GM18867 (cell line): Measurements from ENCODE around the gene CSNK1G1.
"Not testable (repeated sequence)": the region's sequence is repeated elsewhere in the genome, so short reads cannot be mapped to it uniquely, and the experiment has no call there.

Experiments used
- ATAC-seq: cut with Tn5 transposase; IDR thresholded peaks from one replicate; pipeline ENCODE4 v1.9.1; 2021; ENCODE audit warnings: mild to moderate bottlenecking, moderate library complexity; ENCODE audit not compliant: unreplicated experiment

The CSNK1G1 gene

DNA sequence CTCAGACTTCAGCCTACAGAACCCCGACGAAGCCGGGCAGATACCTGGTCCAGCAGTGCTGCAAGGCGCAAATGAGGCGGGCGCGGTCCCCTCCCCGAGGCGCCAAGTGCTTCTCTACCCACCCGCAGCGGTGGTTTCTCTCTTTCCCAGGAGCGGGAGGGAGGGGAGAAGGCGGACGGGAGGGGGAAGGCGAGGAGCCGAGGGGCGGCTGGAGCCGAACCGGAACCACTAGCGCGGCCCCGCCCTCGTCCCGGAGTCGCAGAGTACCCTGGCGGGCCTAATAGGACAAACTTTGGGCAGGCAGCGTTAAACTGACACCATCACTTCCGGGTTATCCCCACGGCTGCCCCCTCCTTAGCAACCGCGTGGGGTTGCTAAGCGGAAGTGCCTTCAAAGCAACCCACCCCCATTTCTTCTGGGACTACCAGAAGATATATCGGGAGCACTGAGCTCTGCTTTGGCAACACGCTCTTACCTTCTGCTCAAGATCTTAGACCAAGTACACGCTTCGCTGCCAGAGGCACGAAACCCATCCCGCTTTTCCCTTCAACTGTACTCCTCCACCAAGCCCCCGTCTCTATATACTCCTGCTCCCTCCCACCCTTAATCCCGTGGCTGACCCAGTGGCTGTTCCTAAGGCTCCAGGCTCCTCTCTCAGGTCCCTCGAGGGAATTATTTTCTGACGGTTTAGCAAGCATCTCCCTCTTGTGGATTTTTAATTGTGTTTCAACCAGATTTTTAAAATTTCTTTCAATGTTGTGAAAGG lies at the start of gene CSNK1G1:
TSS of gene CSNK1G1 (minus strand) at position 230 of the 766 bp plus-strand sequence. CDS start 55,674 bp downstream, outside the sequence.
- ATAC-seq: peak; percentile 94

DNA sequence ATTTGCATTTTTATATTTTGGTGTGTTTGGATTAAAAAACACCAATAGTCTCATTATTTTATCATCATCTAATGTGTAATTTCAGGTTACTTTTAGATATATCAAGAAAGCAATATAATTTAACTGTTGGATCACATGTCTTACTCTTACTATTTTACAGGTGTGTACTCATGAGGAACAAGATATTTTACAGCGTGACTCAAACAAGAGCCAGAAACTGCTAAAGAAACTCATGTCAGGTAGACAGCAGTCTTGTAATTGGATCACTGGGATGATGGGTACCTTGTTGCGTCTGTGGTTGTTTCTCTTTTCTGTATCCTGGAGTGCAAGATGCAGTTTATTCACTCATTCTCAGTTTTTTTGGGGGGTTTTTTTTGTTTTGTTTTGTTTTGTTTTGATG lies 44.6 kb upstream of the CSNK1G1 start:
- ATAC-seq: no peak

DNA sequence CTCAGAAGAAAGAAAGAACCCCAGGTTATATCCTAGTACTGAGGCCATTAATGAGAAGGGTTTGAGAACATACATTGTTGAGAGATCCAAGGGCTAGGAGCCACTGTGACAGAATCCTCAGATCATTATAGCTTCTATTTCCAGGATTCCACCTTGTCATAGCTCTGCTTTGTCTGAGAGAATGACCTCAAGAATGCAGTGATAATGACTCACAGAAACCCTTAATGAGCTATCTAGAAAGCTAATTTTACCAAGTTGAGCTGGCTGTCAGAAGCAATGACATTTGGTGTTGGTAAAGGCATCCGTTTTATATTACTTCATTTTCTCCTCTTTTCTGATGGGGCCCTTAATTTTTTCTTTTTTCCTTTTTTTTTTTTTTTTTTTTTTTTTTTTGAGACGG lies 42.6 kb upstream of the CSNK1G1 start:
- no peak for ATAC-seq

DNA sequence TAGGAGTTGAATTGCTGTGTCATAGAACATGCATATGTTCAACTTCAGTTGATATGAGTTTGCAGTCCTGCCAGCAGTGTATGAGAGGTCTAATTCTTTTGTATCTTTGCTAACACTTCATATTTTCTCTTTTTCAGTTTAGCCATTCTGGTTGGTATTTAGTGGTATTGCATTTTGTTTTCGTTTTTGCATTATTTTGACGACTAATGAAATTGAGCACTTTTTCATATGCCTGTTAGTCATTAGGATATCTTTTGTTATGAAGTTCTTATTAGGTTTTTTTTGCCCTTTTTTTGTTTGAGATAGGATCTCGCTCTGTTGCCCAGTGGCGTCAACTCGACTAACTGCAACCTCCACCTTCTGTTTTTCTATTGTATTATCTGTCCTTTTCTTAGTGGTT lies 40.8 kb upstream of the CSNK1G1 start:
- no peak for ATAC-seq

DNA sequence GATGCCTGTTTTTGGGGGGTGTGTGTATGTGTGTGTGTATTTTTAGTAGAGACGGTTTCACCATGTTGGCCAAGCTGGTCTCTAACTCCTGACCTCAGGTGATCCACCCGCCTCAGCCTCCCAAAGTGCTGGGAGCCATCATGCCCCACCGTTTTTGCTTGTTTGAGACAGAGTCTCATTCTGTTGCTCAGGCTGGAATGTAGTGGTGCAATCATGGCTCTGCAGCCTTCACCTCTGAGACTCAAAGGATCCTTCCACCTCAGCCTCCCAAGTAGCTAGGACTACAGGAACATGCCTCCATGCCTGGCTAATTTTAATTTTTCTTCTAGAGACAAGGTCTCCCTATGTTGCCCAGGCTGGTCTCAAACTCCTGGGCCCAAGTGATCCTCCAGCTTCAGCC lies 36.5 kb upstream of the CSNK1G1 start:
- ATAC-seq: not testable (repeated sequence)

DNA sequence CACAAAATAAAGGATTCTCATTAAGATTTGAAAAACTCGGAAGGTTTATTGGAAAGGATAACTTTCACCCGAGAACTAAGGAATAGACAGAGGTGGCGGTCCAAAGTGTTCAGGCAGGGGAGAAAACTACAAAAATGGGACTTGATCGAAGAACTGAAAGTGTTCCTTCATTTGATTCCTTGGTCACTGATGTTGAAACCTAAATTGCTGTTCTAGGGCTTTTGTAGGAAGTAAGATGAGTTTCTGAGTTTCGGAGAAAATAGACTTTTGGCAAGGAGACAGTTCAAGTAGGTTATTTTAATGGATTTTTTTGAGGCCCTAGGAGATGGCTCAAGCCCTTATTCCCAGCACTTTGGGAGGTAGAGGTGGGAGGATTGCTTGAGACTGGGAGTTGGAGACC lies 33.1 kb upstream of the CSNK1G1 start:
- ATAC-seq: no peak

DNA sequence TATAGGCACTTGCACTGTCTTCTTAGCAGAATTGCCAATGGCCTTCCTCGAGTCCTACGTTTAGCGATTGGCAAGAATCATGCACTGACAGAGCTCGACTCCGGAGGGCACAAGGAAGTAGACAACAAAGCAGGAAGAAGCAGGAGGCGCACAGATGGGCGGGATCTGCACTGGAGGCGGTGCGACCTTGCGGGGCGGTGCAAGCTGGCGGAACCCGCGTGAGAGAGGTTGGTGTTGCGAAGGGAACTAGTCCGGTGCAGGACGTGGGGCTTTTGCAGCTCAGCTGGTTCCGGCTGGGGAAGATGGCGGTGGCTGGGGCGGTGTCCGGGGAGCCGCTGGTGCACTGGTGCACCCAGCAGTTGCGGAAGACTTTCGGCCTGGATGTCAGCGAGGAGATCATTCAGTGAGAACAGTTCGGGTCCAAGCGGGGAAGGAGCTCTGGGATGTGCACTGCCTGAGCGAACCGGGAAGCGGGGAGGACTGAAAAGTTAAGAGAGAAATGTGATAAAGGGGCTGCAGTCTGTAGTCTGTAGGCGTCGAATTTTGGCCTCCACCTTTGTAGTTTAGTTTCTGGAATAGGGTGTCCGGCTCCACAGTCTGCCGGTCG lies 31.7 kb upstream of the CSNK1G1 start, which contains the start of gene TRIP4:
TSS of gene TRIP4 (plus strand) at position 275 of the 607 bp plus-strand sequence. CDS start at position 303, 28 bp downstream.
- ATAC-seq: peak; percentile 97

DNA sequence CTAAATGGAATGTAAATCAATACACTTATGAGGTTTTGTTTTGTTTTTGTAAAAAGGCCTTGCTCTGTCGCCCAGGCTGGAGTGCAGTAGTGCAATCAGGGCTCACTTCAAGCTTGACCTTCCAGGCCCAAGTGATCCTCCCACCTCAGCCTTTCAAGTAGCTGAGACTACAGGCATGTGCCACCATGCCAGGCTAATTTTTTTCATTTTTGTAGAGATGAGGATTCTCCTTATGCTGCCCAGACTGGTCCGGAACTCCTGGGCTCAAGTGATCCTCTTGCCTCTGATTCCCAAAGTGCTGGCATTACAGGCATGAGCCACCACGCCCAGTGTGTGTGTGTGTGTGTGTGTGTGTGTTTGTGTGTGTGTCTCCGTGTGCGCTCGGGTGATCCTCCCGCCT lies 30.3 kb upstream of the CSNK1G1 start:
- ATAC-seq: no peak

DNA sequence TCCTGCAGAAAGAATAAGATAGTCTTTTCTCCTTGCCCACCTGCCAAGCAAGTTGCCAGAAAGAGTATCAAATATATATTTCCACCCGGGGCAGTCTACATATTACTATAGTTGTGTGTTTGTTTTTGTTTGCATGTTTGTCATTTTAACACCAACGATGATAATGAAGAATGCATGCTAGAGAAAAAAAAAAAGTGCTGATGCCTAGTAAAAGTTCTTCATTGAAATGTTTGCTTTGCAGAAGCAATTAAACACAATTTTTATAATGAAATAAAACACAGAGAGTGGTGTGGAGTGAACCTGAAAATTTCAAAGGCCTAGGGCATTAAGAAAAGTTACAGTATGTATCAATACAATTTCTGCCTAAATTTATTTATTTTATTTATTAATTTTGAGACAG lies 27.8 kb upstream of the CSNK1G1 start:
- no peak for ATAC-seq

DNA sequence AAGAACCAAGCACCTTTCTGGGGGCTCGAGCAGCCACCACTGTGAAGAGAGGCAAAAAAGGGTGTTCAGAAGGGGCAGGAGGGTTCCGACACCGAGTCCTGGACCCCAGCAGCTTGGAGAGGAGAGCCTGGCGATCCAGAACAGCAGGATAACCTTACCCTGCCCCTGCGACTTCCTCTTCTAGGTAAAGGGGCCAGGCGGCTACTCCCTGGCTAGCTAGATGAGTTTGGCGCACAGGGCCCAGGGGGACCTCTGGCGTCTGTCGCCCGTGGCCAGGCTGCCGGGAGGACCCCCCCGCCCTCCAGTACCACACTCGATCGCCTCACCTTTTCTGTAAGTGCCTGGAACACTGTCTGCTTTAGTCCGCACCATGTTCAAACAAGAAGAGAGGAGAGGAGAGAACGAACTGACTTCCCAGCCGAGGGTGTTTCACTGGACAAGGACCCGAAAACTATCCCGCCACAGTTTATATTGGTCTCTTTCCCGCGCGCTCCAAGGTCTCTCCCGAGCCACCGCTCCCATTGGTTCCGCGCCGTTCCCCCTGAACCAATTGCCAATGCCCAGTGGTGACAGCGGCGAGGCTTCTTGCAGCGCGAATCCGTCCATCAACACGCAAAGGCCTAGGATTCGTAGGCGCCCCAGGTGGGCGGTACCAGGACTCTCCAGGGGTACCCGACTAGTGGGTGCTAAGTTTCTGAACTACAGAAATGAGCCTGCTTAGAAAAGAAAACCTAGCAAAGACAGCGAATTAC lies 25.2 kb upstream of the CSNK1G1 start, which contains the start of gene PCLAF:
TSS of gene PCLAF (minus strand) at position 442 of the 752 bp plus-strand sequence. CDS start at position 372, 70 bp downstream.
- ATAC-seq: peak; percentile 95

DNA sequence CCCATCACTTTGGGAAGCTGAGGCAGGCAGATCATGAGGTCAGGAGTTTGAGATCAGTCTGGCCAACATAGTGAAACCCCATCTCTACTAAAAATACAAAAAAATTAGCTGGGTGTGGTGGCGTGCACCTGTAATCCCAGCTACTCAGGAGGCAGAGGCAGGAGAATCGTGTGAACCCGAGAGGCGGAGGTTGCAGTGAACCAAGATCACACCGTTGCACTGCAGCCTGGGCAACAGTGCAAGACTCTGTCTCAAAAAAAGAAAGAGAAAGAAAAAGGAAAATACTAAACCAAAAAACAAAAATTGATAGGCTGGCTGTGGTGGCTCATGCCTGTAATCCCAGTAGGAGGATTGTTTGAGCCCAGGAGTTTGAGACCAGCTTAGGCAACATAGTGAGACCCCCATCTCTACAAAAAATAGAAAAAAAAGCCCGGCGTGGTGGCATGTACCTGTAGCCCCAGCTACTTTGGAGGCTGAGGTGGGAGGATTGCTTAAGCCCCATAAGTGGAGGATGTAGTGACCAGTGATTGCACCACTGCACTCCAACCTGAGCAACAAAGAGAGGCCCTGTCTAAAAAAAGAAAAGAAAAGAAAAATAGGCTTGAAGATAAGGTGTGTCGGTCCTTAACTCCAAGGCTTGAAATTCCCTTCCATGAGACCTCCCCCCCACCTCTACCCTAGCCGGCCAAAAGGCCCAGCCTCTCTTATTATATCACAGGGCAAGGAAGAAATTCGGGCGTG lies 24.3 kb upstream of the CSNK1G1 start:
- not testable (repeated sequence) for ATAC-seq

DNA sequence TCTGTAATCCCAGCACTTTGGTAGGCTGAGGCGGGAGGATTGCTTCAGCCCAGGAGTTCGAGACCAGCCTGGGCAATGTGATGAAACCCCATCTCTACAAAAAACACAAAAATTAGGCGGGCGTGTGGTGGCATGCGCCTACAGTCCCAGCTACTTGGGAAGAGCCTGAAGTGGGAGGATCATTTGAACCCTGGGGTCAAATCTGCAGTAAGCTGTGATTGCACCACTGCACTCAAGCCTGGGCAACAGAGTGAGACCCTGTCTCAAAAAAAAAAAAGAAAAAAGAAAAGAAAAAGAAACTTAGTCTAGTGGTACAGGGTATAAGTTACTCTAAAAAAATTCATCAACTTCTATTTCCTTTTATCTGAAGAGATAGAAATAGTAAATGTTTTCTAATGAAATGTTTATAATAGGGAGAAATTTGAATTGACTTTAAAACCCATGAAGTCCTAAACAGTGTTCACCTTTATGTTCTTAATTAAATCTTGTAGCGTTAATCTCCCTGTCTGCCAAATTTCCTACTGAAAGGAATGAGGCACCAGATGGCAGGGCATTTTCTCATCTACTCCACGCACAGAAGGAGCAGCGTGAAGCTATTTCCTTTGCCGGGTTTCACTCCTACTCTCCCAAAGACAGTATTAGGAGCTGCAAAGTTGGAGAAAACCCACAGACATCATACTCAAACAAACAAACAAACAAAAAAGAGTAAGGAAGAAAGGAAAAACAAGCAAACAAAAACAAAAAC lies 23.4 kb upstream of the CSNK1G1 start:
- ATAC-seq: no peak

DNA sequence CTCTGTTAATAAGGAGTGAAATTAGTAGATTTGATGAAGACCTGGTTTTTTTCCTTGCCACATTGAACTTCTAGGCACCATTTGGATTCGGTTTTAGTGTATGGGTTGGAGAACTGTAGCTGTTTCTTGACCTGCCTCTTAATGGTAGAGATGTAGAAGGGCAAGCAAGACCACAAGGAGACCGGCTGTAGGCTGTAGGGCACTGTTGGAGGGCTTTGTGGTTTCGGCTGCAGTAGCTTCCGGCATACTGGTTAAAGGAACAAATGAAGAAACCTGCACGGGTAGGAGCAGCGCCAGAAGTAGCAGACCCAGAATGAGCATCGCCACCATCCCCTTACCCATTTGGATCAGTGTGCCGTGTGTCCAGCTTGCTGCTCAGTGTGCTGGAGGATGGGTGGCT lies 17.4 kb upstream of the CSNK1G1 start:
- no peak for ATAC-seq

DNA sequence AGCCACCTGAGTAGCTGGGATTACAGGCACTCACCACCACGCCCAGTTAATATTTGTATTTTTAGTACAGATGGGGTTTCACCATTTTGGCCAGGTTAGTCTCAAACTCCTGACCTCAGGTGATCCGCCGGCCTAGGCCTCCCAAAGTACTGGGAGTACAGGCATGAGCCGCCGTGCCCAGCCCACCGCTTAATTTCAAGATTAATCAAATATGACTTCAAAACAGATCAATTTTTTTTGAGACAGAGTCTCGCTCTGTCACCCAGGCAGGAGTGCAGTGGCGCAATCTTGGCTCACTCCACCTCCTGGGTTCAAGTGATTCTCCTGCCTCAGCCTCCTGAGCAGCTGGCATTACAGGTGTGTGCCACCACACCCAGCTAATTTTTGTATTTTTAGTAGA lies 15.4 kb upstream of the CSNK1G1 start:
- ATAC-seq: not testable (repeated sequence)

DNA sequence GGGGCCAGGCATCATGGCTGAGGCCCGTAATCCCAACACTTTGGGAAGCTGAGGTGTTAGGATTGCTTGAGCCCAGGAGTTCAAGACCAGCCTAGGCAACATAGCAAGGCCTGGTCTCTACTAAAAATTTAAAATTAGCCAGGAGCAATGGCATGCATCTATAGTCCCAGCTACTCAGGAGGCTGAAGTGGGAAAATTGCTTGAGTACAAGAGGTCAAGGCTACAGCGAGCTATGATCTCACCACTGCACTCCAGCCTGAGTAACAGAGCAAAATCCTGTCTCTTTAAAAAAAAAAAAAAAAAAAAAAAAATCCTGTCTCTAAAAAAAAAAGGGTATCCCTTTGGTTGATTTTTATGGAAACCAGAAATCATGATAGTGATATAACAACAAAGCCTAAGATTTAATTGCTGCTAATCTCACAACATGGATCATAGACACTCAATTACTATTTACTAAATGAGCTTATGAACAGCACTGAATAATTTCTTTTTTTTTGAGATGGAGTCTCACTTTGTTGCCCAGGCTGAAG lies 13.2 kb upstream of the CSNK1G1 start:
- ATAC-seq: no peak

DNA sequence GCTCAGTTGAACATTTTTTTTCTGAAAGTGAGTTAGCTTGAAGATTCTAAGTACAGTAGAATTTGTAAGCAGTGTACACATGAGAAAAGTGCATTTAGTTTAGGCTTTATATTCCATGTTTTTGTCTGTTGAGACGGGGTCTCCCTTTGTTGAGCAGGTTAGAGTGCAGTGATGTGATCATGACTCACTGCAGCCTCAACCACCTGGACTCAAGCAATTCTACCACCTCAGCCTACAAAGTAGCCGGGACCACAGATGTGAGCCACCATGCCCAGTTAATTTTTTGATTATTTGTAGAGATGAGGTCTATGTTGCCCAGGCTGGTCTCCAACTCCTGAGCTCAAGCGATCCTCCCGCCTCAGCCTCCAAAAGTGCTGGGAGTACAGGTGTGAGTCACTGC lies 5.3 kb upstream of the CSNK1G1 start:
- ATAC-seq: no peak

DNA sequence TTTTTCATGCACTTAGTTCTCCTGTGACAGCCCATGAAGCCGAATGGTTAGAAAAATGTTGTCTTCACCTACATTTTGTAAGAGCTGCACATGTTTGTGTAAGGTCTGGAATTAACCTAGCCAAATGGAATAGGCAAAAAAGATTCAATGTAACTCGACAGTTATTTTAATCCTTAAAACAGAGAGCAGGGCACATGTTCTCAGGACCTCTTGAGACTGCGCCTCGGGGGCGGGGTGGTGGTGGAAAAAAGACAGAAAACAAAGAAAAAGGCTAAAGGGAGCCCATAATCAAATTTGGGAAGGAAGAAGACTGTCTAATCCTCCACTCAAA lies 702 bp upstream of the CSNK1G1 start:
- no peak for ATAC-seq

DNA sequence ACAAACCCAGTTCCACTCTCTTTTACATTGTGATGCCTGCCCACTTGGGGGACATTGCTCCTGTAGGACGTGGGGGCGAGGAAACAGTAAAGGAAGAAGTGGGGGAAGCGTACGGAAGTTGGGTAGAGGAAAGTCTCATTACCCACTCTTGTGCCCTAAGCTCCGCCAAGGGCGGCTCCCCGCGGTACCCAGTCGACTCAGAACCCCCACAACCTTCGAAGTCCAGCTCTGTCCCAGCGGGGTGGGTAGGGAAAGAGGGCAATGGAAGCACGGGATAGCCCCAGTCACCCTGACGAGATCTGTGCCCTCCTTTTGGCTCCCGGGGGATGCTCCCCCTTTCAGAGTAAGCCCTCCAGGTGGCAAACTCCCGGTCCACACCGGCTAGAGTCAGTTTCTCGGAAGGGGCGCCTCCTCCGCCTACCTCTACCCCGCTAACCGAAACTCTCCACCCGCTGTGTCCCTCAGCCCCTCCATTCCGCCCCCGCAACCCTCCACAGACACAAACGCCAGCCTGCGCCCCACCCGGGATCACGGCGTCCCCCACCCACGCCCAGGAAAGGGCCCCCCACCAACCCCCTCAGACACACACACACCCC lies 527 bp downstream of the CSNK1G1 start:
- ATAC-seq: peak; percentile 4

DNA sequence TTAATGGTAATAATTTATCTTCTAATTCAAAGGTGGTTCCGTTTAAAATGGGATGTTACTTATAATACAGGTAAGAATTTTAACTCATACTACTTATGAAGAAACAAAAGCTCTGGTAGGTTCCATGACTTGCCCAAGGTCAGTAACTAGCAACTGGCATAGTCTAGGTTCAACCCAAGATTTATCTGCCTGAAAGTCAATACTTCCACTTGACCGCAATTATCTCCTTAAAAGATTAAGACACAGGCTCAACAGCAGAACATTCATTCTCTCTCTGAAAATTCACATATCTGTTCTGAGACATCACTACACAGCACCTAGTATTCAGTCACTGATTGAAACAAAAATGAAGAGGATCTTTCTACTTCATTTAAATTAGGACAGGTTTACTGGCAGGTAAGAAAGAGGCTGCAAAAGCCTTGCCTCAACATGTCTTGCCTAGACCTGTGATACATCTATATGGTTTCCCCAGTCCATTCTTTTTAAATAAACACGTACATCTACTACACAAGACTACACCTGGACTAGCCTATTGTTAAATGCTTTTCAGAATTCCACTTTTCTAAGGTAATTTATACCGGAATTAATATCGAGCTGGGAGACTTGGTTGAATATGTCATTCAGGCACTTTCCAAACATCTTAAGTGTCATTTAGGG lies 1.2 kb downstream of the CSNK1G1 start:
- ATAC-seq: no peak
